OCI-LY3 (cell line): ENCODE data around the gene CNDP1.

Experiments
- CTCF ChIP-seq: fragments of 200-600, 300-600 bp; sonication (generic); IDR thresholded peaks from 2 replicates; pipeline ENCODE4 v1.5.1; 2014; ENCODE audit warnings: antibody characterized with exemption, low read length, low read depth
- EZH2phosphoT487 ChIP-seq: fragments of 200-600 bp; shearing (Covaris generic); IDR thresholded peaks from 2 replicates; pipeline ENCODE4 v1.6.1; 2018; ENCODE audit warnings: antibody characterized with exemption, mixed run types, low read depth

GRCh38 chr18:74489676-74490075 lies 44.6 kb upstream of the CNDP1 start:
- TF ChIP-seq CTCF (no peak), EZH2phosphoT487 (no peak)
